Measurements from ENCODE around the gene GOLGA2.

DNA sequence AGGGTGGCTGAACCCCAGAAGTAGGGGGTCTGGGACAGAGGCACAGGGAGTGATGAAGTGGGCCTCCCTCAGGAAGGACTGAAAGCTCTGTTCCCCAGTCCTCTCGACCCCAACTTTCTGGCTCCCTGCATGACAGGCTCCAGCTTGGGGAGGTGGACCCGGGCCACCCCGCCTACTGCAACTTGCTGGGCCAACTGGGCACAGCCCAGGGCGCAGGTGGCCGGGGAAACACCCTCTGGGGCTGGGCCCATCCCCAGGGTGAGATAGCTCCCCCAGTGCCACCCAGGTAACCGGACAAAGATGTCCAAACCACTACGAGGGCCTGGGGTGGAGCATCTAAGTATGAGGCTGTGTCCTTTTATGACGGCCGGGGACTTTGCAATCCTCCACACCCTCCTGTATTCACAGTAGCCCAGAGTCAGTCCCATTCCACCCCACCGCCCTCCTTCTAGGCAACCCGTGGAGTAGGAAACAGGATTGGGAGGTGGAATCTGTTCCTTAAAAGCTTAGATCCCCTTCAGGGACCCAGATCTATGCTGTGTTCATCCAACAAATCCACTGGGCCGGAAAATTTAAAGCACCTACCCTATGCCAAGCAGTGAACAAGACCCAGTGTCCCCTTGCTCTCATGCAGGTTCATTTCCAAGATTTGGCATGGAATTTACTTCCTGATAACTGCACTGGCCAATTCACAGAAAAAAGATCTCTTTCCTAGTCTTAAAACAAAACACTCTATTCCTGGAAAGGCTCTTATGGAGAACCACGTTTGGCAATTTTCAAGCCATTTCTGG lies 52.7 kb downstream of the GOLGA2 start:
- TF ChIP-seq CTCF (conservative IDR thresholded peaks at IDR 0.05; ENCODE audit: low read length) (no peak), EZH2phosphoT487 (IDR thresholded peaks at IDR 0.05; ENCODE audit: borderline replicate concordance) (no peak)
